ENCODE results near the gene CTXN1. TPM values are rescaled to one million over a fixed set of nuclear protein-coding genes. Genes with fewer than 3 reads are reported as not detected.

CTXN1 gene
- total and polyA plus RNA-seq, 2 of the 4 experiments (the other 2 are of a cell fraction), result 0.36 to 7.4 TPM

- Histone ChIP-seq H3K4ac (ENCODE audit: low read depth, low read length) (0 out of 2 replicates have a peak overlapping the region, but pooled peaks have one; percentile 29), H4K20me1 (ENCODE audit: insufficient read depth, low read length) (no peaks in the 10 kb centered on the region; the same call in 1 of the 2 replicates), H3K56ac (ENCODE audit: extremely low read depth, insufficient read depth, low read length) (no peak overlapping the region), H3K14ac (replicated peaks; ENCODE audit: low read depth, low read length) (no peak overlapping the region), H3K9me1 (ENCODE audit: insufficient read depth, low read length) (peaks cover 6% of the 10 kb centered on the region), H3K18ac (ENCODE audit: low read depth, low read length) (no peak overlapping the region; the same call in 1 of the 2 replicates), H3K79me1 (ENCODE audit: low read depth in 1 of 2, low read length in 2 of 2) (peaks cover 0 to 7% of the 10 kb centered on the region in 2 experiments; a peak in 2 of 4 replicates), H3K27me3 (ENCODE audit: control insufficient read depth, insufficient read depth, low read length) (peaks cover 11% of the 10 kb centered on the region), H3K36me3 (ENCODE audit: control insufficient read depth, insufficient read depth, low read length) (peaks cover 19% of the 10 kb centered on the region), H3K4me2 (ENCODE audit: low read depth, low read length) (peak overlapping the region; percentile 70), H2BK120ac (ENCODE audit: low read depth, low read length) (no peak overlapping the region), H3K27ac (ENCODE audit: insufficient read depth, low read length) (no peak overlapping the region), H2BK5ac (ENCODE audit: low read depth, low read length, poor library complexity, severe bottlenecking) (no peak overlapping the region), H3K23ac (ENCODE audit: low read depth, low read length) (0 out of 2 replicates have a peak overlapping the region, but pooled peaks have one; percentile 15), H3K4me3 (ENCODE audit: insufficient read depth, low read depth, low read length) (peak overlapping the region; percentile 44; the same call in 1 of the 2 replicates), H2BK15ac (ENCODE audit: low read depth, low read length) (no peak overlapping the region), H4K91ac (ENCODE audit: insufficient read depth, low read depth, low read length) (no peak overlapping the region), H4K5ac (ENCODE audit: low read depth, low read length) (no peak overlapping the region), H3K9me3 (ENCODE audit: control insufficient read depth, insufficient read depth, low read length) (no peaks in the 10 kb centered on the region), H3K9ac (ENCODE audit: low read depth, low read length) (no peak overlapping the region; the same call in 1 of the 2 replicates), H4K8ac (ENCODE audit: low read depth in 2 of 2, low read length in 2 of 2) (peak overlapping the region in 1 of 2 experiments; percentile 3; a peak in 1 of 4 replicates), H2AK9ac (replicated peaks; ENCODE audit: low read depth, low read length, poor library complexity) (peak overlapping the region; percentile 89), H2AFZ (replicated peaks; ENCODE audit: low read length, poor library complexity) (peak overlapping the region; percentile 90), H2BK20ac (ENCODE audit: low read depth, low read length) (no peak overlapping the region), H2AK5ac (ENCODE audit: low read depth, low read length) (peak overlapping the region; percentile 9; the same call in 1 of the 2 replicates), H3K4me1 (ENCODE audit: control insufficient read depth, insufficient read depth, low read length) (peaks cover 14% of the 10 kb centered on the region)
- DNase-seq (no peak), ATAC-seq (ENCODE audit: low read depth) (no peak)
- ChIA-PET POLR2A (ENCODE audit: unreplicated experiment) (no interaction called here), CTCF (interaction anchor here (2.4 kb wide), 1 partner anchor 14 kb away, joined by 10 read pairs; no protein-coding TSS in a partner anchor)
- in situ Hi-C loops (cut with MboI; ENCODE audit: low sequenced_read_pairs) (no loop called here), dilution Hi-C loops (cut with HindIII; ENCODE audit: low sequenced_read_pairs, unreplicated experiment) (no loop called here), intact Hi-C loops (cut with micrococcal nuclease) (no loop called here)
- BruUV-seq (replicated peaks), result no TSS peak
- 67% methylated on average over 8 of the region's 24 CpGs; no CpG with 5 or more reads in 1 of the 2 experiments for WGBS, 2 experiments (ENCODE audit: extremely low coverage in 2 of 2, insufficient read length in 1 of 2)
- TF ChIP-seq RAD21 (IDR thresholded peaks at IDR 0.05; ENCODE audit: low read length), result no peak
- TF ChIP-seq FOS (IDR thresholded peaks at IDR 0.05; ENCODE audit: low read depth, low read length), result no peak
- no peak for TF ChIP-seq CHD1 (IDR thresholded peaks at IDR 0.05; ENCODE audit: low read depth, low read length)
- TF ChIP-seq MXI1 (IDR thresholded peaks at IDR 0.05; ENCODE audit: borderline replicate concordance, low read depth, low read length), result no peak
- no peak for TF ChIP-seq MAFK (IDR thresholded peaks at IDR 0.05; ENCODE audit: low read depth, low read length)
Measured at GRCh38 chr19:7915250-7916102, 10.5 kb downstream of the CTXN1 start.

Data from IMR-90 (cell line).